Measurements from ENCODE around the gene ZNF668. TPM values are rescaled to one million over a fixed set of nuclear protein-coding genes. Genes with fewer than 3 reads are reported as not detected.

Gene ZNF668
- total and polyA plus RNA-seq, 2 of the 13 experiments (the other 11 are each of a cell fraction or from before 2014, with no cell fraction given) = 3.8 to 9.8 TPM

GRCh38 chr16:31073142-31073969 is 684 bp downstream of the ZNF668 start (continued):
- TF ChIP-seq JDP2 (CRISPR knock-in tag; IDR thresholded peaks at IDR 0.05; ENCODE audit: borderline replicate concordance) (no peak; the same call in 1 of the 2 replicates), ZSCAN29 (CRISPR knock-in tag; conservative IDR thresholded peaks at IDR 0.05) (no peak), ZNF768 (CRISPR knock-in tag; IDR thresholded peaks at IDR 0.05) (peak; percentile 66), SSRP1 (CRISPR knock-in tag; IDR thresholded peaks at IDR 0.05) (no peak), EHMT2 (IDR thresholded peaks at IDR 0.05; ENCODE audit: borderline replicate concordance, low read depth, low read length) (no peak), ZFP36 (IDR thresholded peaks at IDR 0.05; ENCODE audit: borderline replicate concordance, low read depth, low read length, partially characterized antibody) (no peak), ZBTB46 (CRISPR knock-in tag; IDR thresholded peaks at IDR 0.05; ENCODE audit: borderline replicate concordance) (no peak; the same call in 1 of the 2 replicates), ZNF792 (CRISPR knock-in tag; IDR thresholded peaks at IDR 0.05) (no peak), DMTF1 (CRISPR knock-in tag; IDR thresholded peaks at IDR 0.05) (peak; percentile 25; the same call in 1 of the 2 replicates), RELA (CRISPR knock-in tag; IDR thresholded peaks at IDR 0.05) (peak; percentile 28; the same call in 1 of the 2 replicates), MATR3 (CRISPR knock-in tag; IDR thresholded peaks at IDR 0.05) (no peak), ELK4 (CRISPR knock-in tag; IDR thresholded peaks at IDR 0.05; ENCODE audit: borderline replicate concordance) (peak; percentile 41; the same call in 1 of the 2 replicates), ATF3 (CRISPR knock-in tag; IDR thresholded peaks at IDR 0.05) (no peak), HMGXB3 (CRISPR knock-in tag; IDR thresholded peaks at IDR 0.05; ENCODE audit: borderline replicate concordance) (no peak), CREB1 (IDR thresholded peaks at IDR 0.05) (no peak), CREB1 (CRISPR knock-in tag; IDR thresholded peaks at IDR 0.05) (no peak), NCOR1 (IDR thresholded peaks at IDR 0.05; ENCODE audit: borderline replicate concordance, low read length) (no peak)

Data from HepG2 (cell line).